ENCODE results near the gene PRKCA.
"Not testable (repeated sequence)": the region's sequence is repeated elsewhere in the genome, so short reads cannot be mapped to it uniquely, and the experiment has no call there.

Gene PRKCA

GRCh38 chr17:66477615-66478283 lies 175.3 kb downstream of the PRKCA start:
- Histone ChIP-seq H3K4me3 (ENCODE audit: low read depth, low read length) (no peak overlapping the region), H3K27me3 (replicated peaks) (no peaks in the 10 kb centered on the region), H3K36me3 (replicated peaks) (no peaks in the 10 kb centered on the region), H3K27ac (no peak overlapping the region)
- in situ Hi-C loops (cut with HindIII; ENCODE audit: low pct_ligation_motif_present, low sequenced_read_pairs) = no loop called here
- TF ChIP-seq, protein P1, sequence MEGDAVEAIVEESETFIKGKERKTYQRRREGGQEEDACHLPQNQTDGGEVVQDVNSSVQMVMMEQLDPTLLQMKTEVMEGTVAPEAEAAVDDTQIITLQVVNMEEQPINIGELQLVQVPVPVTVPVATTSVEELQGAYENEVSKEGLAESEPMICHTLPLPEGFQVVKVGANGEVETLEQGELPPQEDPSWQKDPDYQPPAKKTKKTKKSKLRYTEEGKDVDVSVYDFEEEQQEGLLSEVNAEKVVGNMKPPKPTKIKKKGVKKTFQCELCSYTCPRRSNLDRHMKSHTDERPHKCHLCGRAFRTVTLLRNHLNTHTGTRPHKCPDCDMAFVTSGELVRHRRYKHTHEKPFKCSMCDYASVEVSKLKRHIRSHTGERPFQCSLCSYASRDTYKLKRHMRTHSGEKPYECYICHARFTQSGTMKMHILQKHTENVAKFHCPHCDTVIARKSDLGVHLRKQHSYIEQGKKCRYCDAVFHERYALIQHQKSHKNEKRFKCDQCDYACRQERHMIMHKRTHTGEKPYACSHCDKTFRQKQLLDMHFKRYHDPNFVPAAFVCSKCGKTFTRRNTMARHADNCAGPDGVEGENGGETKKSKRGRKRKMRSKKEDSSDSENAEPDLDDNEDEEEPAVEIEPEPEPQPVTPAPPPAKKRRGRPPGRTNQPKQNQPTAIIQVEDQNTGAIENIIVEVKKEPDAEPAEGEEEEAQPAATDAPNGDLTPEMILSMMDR (IDR thresholded peaks at IDR 0.05; ENCODE audit: low read depth, low read length, missing control alignments) = no peak
- no peak for DNase-seq

GRCh38 chr17:66479230-66479889 lies 176.9 kb downstream of the PRKCA start:
- H3K27ac ChIP-seq; H3K4me3 ChIP-seq (ENCODE audit: low read depth, low read length); H3K27me3 ChIP-seq (replicated peaks); H3K36me3 ChIP-seq (replicated peaks); DNase-seq; in situ Hi-C loops (cut with HindIII; ENCODE audit: low pct_ligation_motif_present, low sequenced_read_pairs): not testable (repeated sequence)

DNA sequence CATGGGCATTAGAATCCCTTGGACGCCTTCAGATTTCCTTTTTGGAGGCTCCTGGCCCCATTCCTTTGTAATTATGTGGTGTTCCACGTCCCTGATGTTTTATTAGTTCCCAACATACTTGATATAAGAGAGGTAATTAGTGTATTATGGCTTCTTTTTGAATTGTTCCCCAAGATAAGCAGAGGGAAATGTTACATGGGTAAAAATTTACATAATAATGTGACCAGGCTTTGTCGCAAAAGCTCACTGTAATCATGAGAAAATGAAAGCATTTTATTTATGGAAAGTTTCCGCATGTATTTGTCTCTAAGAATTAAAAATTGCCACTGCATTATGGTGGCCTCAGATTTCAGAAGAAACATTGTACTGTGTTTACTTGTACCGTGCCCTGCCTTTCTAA lies 177.8 kb downstream of the PRKCA start:
- TF ChIP-seq, protein P1 (IDR thresholded peaks at IDR 0.05; ENCODE audit: low read depth, low read length, missing control alignments) = no peak
- Histone ChIP-seq H3K36me3 (replicated peaks) (no peaks in the 10 kb centered on the region), H3K4me3 (ENCODE audit: low read depth, low read length) (no peak overlapping the region), H3K27me3 (replicated peaks) (no peaks in the 10 kb centered on the region), H3K27ac (no peak overlapping the region)
- DNase-seq = no peak
- in situ Hi-C loops (cut with HindIII; ENCODE audit: low pct_ligation_motif_present, low sequenced_read_pairs) = no loop called here

- no peak overlapping the region for H3K27ac ChIP-seq
- no peaks in the 10 kb centered on the region for H3K36me3 ChIP-seq (replicated peaks)
- no peak for DNase-seq
- TF ChIP-seq, protein P1 (IDR thresholded peaks at IDR 0.05; ENCODE audit: low read depth, low read length, missing control alignments) = no peak
- H3K27me3 ChIP-seq (replicated peaks) = no peaks in the 10 kb centered on the region
- in situ Hi-C loops (cut with HindIII; ENCODE audit: low pct_ligation_motif_present, low sequenced_read_pairs) = no loop called here
- no peak overlapping the region for H3K4me3 ChIP-seq (ENCODE audit: low read depth, low read length)
These were observed 178.4 kb downstream of the PRKCA start for GRCh38 chr17:66480802-66481201.

DNA sequence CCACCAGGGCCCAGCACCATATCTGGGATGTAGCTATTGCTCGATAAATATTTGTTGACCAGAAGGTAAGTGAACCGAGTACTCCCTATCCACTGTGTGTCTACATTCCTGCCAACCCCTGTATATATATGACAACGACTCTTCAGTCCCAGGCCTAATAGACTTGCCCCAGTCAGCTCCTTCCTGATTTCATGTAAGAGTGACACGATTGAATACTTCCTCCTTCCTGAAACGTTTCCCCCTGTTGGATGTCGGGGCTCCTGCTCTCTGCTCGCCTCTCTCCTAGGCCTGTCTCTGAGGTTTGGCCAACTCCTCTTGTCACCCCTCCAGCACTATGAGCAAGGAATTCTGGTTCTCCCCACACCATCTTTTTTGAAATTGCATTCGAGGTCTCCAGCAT lies 178.9 kb downstream of the PRKCA start:
- no peaks in the 10 kb centered on the region for H3K36me3 ChIP-seq (replicated peaks)
- TF ChIP-seq, protein P1 (IDR thresholded peaks at IDR 0.05; ENCODE audit: low read depth, low read length, missing control alignments) = no peak
- no peak overlapping the region for H3K4me3 ChIP-seq (ENCODE audit: low read depth, low read length)
- H3K27ac ChIP-seq = no peak overlapping the region
- no peak for DNase-seq
- H3K27me3 ChIP-seq (replicated peaks) = no peaks in the 10 kb centered on the region
- in situ Hi-C loops (cut with HindIII; ENCODE audit: low pct_ligation_motif_present, low sequenced_read_pairs) = no loop called here

DNA sequence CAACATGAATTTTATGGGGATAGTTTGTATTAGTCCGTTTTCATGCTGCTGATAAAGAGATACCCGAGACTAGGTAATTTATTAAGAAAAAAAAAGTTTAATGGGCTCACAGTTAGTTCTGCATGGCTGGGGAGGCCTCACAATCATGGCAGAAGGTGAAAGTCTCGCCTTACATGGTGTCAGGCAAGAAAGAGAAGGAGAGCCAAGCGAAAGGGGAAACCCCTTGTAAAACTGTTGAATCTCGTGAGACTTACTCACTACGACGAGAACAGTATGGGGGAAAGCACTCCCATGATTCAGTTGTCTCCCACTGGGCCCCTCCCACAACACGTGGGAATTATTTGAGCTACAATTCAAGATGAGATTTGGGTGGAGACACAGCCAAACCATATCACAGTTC lies 181.5 kb downstream of the PRKCA start:
- in situ Hi-C loops (cut with HindIII; ENCODE audit: low pct_ligation_motif_present, low sequenced_read_pairs) = no loop called here
- Histone ChIP-seq H3K27ac (no peak overlapping the region), H3K4me3 (ENCODE audit: low read depth, low read length) (no peak overlapping the region), H3K27me3 (replicated peaks) (no peaks in the 10 kb centered on the region), H3K36me3 (replicated peaks) (no peaks in the 10 kb centered on the region)
- TF ChIP-seq, protein P1 (IDR thresholded peaks at IDR 0.05; ENCODE audit: low read depth, low read length, missing control alignments) = no peak
- no peak for DNase-seq

Data from brain microvascular endothelial cell (primary cell).